ENCODE measurements around the gene TTC16. TPM values are rescaled to one million over a fixed set of nuclear protein-coding genes. Genes with fewer than 3 reads are reported as not detected.

Gene TTC16
- total and polyA plus RNA-seq, 2 of the 8 experiments (the other 6 are each of a cell fraction or from before 2014, with no cell fraction given), result 0.03 TPM; not detected in 1

DNA sequence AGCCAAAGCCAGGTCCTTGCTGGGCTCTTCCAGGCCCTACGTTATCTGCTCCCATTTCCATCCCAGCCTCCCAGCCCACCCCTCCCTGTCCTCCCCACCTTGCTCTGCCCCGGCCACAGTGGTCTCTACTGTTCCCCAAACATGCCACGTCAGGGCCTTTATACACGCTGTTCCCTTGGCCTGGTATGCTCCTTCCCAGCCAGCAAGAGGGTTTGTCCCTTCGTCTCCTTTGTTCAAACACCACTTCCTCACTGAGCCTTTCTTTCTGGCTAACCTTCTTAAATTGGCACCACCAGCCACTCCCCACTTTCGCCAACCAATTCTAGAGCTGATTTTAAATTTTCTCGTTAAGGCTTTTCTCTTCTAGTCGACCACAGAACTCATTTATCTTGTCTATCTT is 52.8 kb downstream of the TTC16 start (continued):
- TF ChIP-seq CBX8 (IDR thresholded peaks at IDR 0.05; ENCODE audit: borderline replicate concordance, low read depth, low read length) (no peak), RNF2 (IDR thresholded peaks at IDR 0.05; ENCODE audit: borderline replicate concordance, low read depth, low read length, missing control alignments, poor library complexity, severe bottlenecking) (no peak), TBP (IDR thresholded peaks at IDR 0.05; ENCODE audit: low read depth, low read length) (no peak), KDM1A (IDR thresholded peaks at IDR 0.05; ENCODE audit: borderline replicate concordance, low read length) (no peak), KDM5A (IDR thresholded peaks at IDR 0.05; ENCODE audit: low read length) (no peak)
